Measurements from ENCODE around the gene FKBP7. TPM values are rescaled to one million over a fixed set of nuclear protein-coding genes. Genes with fewer than 3 reads are reported as not detected.

Gene FKBP7
- total RNA-seq, 1 donor from 2014 or later, result 49.9 TPM

GRCh38 chr2:178496049-178496448 lies 17.6 kb upstream of the FKBP7 start:
- no peaks in the 10 kb centered on the region for H3K27me3 Mint-ChIP-seq (ENCODE audit: unreplicated experiment)

GRCh38 chr2:178491612-178492011 lies 13.2 kb upstream of the FKBP7 start:
- H3K9me3 Mint-ChIP-seq (ENCODE audit: unreplicated experiment), result no peaks in the 10 kb centered on the region
- H3K27ac Mint-ChIP-seq (ENCODE audit: unreplicated experiment), result no peak overlapping the region
- no peak for TF ChIP-seq CTCF (IDR thresholded peaks at IDR 0.05)
- peaks cover 57% of the 10 kb centered on the region for H3K36me3 Mint-ChIP-seq (ENCODE audit: unreplicated experiment)
- H3K4me3 Mint-ChIP-seq (ENCODE audit: unreplicated experiment), result no peak overlapping the region
- no peak for DNase-seq (ENCODE audit: extremely low spot score, unreplicated experiment)
- H3K4me1 Mint-ChIP-seq (ENCODE audit: unreplicated experiment), result peaks cover 7% of the 10 kb centered on the region
- H3K27me3 Mint-ChIP-seq (ENCODE audit: unreplicated experiment), result no peaks in the 10 kb centered on the region

More at GRCh38 chr2:178496049-178496448, 17.6 kb upstream of the FKBP7 start:
- Mint-ChIP-seq H3K4me3 (ENCODE audit: unreplicated experiment) (no peak overlapping the region), H3K36me3 (ENCODE audit: unreplicated experiment) (peaks cover 55% of the 10 kb centered on the region), H3K27ac (ENCODE audit: unreplicated experiment) (no peak overlapping the region), H3K9me3 (ENCODE audit: unreplicated experiment) (no peaks in the 10 kb centered on the region), H3K4me1 (ENCODE audit: unreplicated experiment) (no peaks in the 10 kb centered on the region)
- no peak for DNase-seq (ENCODE audit: extremely low spot score, unreplicated experiment)
- TF ChIP-seq CTCF (IDR thresholded peaks at IDR 0.05), result no peak

GRCh38 chr2:178485356-178485755 lies 7.0 kb upstream of the FKBP7 start:
- Mint-ChIP-seq H3K27me3 (ENCODE audit: unreplicated experiment) (no peaks in the 10 kb centered on the region), H3K27ac (ENCODE audit: unreplicated experiment) (no peak overlapping the region), H3K9me3 (ENCODE audit: unreplicated experiment) (no peaks in the 10 kb centered on the region), H3K4me1 (ENCODE audit: unreplicated experiment) (peaks cover 41% of the 10 kb centered on the region), H3K36me3 (ENCODE audit: unreplicated experiment) (peaks cover 31% of the 10 kb centered on the region), H3K4me3 (ENCODE audit: unreplicated experiment) (no peak overlapping the region)
- no peak for DNase-seq (ENCODE audit: extremely low spot score, unreplicated experiment)
- no peak for TF ChIP-seq CTCF (IDR thresholded peaks at IDR 0.05)

DNA sequence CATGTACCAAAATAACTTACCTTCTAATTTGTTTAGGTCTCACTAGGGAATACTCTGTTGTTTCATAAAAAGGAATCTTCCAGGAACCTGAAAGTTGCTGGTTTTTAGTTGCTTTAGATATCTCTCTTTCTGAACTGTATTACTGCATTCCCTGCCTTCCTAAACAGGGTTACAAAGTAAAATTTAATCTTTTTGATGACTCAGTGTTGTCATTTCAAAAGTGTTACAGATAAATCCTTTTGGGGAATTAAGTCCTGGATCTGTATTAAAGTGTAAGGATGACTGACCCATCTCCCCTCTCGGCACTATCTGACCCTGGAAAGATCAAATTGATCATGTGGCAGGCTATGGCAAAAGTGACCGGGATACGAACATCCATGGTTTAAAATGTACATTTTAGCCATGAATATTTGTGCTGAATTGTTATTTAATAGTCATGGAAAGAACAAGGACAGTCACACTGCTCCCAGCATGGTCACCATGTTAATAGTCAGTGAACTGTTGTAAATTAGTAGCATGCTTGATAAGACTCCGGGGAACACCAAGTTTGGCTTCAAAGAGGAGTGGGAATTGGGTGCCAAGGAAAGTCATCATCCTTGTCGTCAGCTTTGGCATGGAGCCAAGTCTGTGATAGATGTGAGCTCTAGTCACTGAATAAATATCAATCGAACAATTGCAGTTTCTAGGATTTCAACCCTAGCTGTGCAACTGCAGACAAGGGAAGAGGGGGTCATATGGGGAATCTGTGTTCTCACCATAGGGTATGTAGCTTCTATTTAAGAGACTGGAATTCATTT lies 6.0 kb upstream of the FKBP7 start:
- TF ChIP-seq CTCF (IDR thresholded peaks at IDR 0.05), result no peak
- Mint-ChIP-seq H3K27me3 (ENCODE audit: unreplicated experiment) (no peaks in the 10 kb centered on the region), H3K36me3 (ENCODE audit: unreplicated experiment) (peaks cover 25% of the 10 kb centered on the region), H3K4me1 (ENCODE audit: unreplicated experiment) (peaks cover 42% of the 10 kb centered on the region), H3K4me3 (ENCODE audit: unreplicated experiment) (no peak overlapping the region), H3K9me3 (ENCODE audit: unreplicated experiment) (no peaks in the 10 kb centered on the region), H3K27ac (ENCODE audit: unreplicated experiment) (no peak overlapping the region)
- no peak for DNase-seq (ENCODE audit: extremely low spot score, unreplicated experiment)

GRCh38 chr2:178482437-178482836 lies 4.0 kb upstream of the FKBP7 start:
- TF ChIP-seq CTCF (IDR thresholded peaks at IDR 0.05), result no peak
- Mint-ChIP-seq H3K4me3 (ENCODE audit: unreplicated experiment) (peak overlapping the region; percentile 89), H3K27me3 (ENCODE audit: unreplicated experiment) (no peaks in the 10 kb centered on the region), H3K4me1 (ENCODE audit: unreplicated experiment) (peaks cover 45% of the 10 kb centered on the region), H3K9me3 (ENCODE audit: unreplicated experiment) (no peaks in the 10 kb centered on the region), H3K27ac (ENCODE audit: unreplicated experiment) (no peak overlapping the region), H3K36me3 (ENCODE audit: unreplicated experiment) (peaks cover 17% of the 10 kb centered on the region)
- no peak for DNase-seq (ENCODE audit: extremely low spot score, unreplicated experiment)

All from osteocyte (in vitro differentiated cells).